GM18508 (cell line): ENCODE results near the gene ZNRF3.
"Not testable (repeated sequence)": the region's sequence is repeated elsewhere in the genome, so short reads cannot be mapped to it uniquely, and the experiment has no call there.

Source experiments
- ATAC-seq: cut with Tn5 transposase; IDR thresholded peaks from one replicate; pipeline ENCODE4 v1.9.1; 2021; ENCODE audit warnings: moderate number of reproducible peaks; ENCODE audit not compliant: insufficient read depth, unreplicated experiment

Gene ZNRF3

DNA sequence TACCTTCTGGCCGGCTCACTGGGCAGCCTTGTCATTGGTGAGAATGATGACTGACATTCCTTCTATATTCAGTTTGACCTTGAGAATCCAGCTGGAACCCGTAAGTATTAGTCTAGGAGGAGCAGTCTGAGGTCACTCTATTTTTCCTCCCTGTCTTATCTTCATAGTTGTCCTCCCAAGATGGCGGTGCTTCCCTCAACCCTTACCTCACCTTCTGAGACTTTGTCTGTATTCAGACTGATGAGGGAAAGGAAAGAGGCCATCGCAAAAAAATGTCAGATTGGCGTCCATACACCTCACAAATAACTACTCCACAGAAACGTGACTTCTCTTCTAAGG is 195.5 kb downstream of the ZNRF3 start:
- ATAC-seq: no peak

GRCh38 chr22:29079218-29079901 is 196.0 kb downstream of the ZNRF3 start:
- no peak for ATAC-seq

GRCh38 chr22:29080106-29080975 is 197.0 kb downstream of the ZNRF3 start:
- ATAC-seq: no peak

DNA sequence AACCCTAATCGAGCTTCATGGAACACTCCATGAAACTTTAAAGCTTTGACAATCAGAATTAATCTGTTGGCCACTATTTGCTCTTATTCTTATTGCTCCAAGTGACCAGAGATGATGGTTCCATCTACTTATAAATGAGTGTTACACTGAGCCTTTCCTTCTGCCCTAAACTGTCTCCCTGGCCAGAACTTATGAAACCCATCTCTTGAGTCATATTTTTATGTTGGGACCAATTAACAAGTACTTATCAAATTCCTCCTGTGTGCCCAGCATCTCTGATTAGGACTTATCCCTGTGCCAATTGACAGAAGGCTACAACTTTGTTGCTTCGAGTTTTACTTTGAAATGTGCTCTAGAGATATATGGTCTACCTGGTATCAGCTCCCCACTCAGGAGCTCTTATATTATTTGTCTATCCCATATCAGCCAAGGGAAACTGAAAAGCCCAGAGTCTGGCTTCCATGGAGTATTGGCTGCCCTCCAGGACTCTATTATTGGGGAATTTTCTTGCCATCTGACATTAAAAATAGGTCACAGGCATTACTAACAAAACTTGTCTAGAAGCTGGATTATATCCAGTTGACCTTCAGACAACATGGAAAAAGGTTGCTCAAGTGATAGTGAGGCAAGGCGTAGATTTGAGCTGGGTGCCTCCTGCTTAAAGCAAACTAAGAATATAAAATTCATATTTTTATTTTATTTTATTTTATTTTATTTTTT is 198.3 kb downstream of the ZNRF3 start:
- no peak for ATAC-seq

DNA sequence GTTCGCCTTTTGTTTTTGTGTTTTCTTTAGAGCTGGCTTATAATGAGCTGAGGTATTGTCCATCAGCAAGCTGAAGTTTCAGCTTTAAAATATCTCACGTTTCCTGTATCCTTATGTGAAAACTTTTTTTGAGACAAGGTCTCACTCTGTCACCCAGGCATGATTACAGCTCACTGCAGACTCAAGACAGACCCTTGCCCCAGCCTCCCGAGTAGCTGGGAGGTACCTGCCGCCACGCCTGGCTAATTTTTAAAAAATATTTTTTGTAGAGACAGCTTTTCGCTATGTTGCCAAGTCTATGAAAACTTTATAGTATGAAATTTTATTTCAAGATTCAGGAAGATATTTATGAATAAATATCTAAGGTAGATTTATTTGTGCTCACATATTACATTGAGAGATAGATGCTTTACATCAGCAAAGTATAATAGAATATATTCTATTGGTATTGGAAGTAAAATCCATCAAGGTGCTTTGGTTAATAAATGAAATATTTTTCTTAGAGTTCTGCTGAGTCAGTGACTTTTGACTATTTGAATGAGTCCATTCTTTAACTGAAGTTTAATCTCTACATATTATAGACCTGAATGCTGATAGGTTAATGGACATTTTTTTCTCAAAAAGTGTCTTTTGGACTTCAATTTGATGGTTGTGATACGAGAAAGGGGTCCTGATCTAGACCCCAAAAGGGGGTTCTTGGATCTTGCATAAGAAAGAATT is 199.6 kb downstream of the ZNRF3 start:
- ATAC-seq: no peak

DNA sequence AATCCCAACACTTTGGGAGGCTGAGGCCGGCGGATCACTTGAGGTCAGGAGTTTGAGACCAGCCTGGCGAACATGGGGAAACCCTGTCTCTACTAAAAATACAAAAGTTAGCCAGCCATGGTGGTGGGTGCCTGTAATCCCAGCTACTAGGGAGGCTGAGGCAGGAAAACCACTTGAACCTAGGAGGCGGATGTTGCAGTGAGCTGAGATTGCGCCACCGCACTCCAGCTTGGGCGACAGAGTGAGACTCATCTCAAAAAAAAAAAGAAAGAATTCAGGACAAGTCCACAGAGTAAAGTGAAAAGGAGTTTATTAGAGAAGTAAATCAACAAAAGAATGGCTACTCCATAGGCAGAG is 200.2 kb downstream of the ZNRF3 start:
- ATAC-seq: not testable (repeated sequence)

DNA sequence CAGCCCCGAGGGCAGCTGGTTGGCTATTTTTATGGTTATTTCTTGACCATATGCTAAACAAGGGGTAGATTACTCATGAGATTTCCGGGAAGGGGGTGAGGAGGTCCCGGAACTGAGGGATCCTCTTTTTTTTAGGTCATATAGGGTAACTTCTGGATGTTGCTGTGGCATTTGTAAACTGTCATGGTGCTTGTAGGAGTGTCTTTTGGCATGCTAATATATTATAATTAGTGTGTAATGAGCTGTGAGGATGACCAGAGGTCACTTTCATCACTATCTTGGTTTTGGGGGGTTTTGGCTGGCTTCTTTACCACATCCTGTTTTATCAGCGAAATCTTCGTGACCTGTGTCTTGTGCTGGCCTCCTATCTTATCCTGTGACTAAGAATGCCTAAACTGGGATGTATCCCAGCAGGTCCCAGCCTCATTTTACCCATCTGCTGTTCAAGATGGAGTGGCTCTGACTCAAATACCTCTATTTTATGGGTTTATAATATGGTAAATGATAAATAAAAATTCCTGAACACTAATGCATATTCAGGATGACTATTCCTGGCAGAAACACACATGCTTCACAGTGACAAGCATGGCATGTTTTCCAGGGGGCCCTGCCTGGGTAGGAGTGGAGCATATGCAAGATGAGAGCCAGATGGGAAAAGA is 200.7 kb downstream of the ZNRF3 start:
- ATAC-seq: no peak

DNA sequence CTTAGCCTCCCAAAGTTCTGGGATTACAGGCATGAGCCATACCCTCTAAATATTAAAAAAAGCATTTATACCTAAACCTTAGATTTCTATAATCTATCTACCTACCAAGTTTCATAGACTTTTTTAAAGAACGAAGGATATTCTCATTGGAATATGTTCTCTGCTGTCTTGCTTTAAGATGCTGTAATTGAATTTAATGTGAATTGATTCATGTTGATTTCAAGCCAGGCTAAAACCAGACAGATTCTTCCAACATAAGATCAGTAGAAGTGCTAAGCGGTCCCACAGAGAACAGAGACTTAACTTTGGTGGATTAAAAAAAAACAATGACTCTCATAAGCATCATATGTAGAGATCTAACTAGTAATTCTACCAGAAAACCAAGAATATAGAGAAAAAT is 203.6 kb downstream of the ZNRF3 start:
- no peak for ATAC-seq

DNA sequence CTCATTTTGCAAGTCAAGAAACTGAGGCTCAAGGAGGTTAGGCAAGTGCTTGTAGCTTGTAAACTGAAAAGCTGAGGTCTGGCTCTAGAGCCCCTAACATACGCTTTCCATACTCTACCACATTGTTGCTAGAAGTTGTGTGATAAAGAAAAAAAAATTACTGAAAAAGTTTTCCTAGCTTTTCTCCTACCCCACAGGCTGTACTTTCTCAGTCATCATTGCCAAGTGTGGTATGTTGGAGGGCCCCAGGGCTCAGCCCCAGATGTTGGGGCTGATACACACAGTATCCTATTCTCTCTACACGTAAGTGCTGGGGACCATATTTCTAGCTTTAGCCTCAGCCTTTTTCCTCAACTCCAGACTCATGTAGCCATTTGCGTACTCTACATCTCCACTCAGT is 205.4 kb downstream of the ZNRF3 start:
- no peak for ATAC-seq

DNA sequence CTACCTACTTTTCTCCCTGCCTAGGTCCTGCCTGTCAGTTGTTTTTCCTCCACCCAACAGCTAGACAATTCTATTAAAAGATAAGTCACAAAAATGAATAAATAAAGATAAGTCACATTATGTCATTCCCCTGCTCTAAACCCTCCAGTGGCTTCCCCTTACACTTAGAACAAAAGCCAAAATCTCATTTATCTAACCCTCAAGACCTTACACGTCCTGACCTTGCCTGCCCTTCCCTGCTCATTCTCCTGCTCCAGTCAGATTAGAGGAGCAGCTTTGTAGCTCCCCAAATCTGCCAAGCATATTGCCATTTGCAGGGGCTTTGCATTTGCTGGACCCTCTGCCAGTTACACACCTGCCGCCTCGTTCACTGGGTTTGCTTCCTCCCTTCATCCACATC is 206.1 kb downstream of the ZNRF3 start:
- ATAC-seq: no peak

DNA sequence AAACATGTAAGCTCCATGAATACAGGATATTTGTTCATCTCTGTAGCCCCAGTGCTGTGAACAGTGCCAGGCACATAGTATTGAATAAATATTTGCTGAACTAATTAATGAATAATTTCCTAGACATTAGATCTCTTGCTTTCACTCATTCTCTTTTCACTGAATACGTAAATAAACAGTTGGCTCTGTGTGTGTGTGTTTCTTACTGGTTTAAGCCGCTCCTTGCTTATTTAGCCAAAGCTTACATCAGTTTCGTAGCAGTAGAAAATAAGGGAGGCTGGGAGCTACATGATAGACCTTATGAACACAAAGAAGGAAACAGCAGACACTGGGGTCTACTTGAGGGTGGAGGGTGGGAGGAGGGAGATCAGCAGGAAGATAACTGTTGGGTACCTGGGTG is 206.7 kb downstream of the ZNRF3 start:
- no peak for ATAC-seq

DNA sequence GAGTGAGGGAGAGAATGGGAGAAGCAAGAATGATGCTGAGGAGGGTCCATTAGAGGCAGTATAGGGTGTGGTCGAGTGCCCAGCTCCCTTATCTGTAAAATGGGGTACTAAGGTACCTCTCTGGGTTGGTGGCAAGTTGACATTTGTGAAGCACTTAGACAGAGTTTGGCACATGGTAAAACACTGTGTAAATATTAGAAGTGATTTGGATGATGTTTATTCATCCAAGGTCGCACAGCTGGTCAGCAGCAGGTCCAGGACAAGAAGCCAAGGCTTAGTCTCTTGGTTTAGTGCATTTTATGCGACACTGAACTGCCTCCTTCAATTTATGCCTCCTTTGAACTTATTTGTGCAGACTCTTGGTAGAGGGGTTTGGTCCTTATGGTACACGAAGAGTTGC is 208.9 kb downstream of the ZNRF3 start:
- ATAC-seq: no peak

GRCh38 chr22:29093030-29093429 is 209.7 kb downstream of the ZNRF3 start:
- ATAC-seq: no peak

DNA sequence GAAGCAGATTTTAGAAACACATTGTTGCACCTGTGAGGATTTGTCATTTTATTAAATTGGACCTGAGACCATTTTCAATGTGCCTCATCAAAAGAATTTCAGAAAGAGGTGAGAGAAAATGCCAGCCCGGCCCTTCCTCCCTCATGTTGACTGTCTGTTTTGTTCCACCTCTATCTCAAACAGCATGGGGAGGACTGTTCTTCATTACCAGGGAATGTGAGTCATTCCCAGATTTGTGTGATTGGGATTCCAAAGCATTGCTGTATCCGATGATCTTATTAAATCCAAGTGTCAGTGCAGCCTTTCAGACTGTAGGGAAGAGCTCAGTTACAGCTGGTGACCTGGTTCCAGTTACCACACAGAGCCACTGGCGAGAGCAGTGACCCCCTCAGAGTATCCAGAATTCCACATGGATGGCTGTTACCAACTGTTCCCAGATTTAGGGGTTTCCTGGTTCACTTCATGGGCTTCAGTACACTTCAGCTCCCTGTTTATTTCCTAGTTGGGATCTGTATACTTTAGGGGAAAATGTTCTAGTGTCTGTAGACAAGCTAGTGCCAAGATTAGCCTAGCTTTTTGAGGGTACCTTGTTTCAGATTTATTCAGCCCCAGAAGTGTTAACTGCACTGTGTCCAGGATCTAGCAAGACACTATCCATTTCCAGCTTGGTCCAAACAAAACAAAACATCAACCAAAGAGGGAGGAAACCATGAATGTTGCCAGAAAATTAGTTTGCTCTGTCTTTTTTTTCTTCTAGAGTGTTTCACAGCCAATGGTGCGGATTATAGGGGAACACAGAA is 210.3 kb downstream of the ZNRF3 start:
- no peak for ATAC-seq

GRCh38 chr22:29095459-29095858 is 212.1 kb downstream of the ZNRF3 start:
- no peak for ATAC-seq

GRCh38 chr22:29096736-29097669 is 213.6 kb downstream of the ZNRF3 start:
- ATAC-seq: no peak

DNA sequence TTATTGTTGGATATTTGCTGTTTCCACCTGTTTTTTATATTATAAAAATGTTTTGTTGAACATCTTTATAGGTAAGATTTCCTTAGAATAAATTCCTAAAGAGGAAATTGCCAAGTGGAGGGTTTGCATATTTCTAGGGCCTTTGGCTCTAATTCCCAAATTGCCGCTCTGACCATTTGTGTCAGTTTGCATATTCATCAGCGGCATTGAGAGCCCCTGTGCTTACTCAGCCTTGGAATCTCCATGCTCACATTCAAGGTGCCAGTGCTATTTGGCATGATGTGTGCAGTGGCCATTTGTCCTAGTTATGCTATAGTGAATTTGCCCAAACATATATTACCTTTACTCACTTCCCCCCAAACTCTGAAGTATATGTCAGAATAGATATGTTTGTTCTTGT is 214.9 kb downstream of the ZNRF3 start:
- ATAC-seq: no peak

GRCh38 chr22:29102300-29102699 is 218.9 kb downstream of the ZNRF3 start:
- no peak for ATAC-seq
